HepG2 (cell line): ENCODE measurements around the gene MSH3. TPM values are rescaled to one million over a fixed set of nuclear protein-coding genes. Genes with fewer than 3 reads are reported as not detected.

Source experiments
- CENPBD1 ChIP-seq: sonication (generic); formaldehyde crosslinking; IDR thresholded peaks from 2 replicates; pipeline ENCODE4 v1.8.0; 2022; ENCODE audit warnings: missing genetic modification reagents, low read depth, mild to moderate bottlenecking, borderline replicate concordance
- GABPA ChIP-seq, 2 experiments: IDR thresholded peaks; 2 replicates each; pipeline ENCODE4 v1.6.1; 2011 to 2016; ENCODE audit warnings: low read depth in 2 of 2, low read length in 1 of 2, missing biosample characterization in 1 of 2, missing genetic modification characterization in 1 of 2
- IRF2 ChIP-seq: IDR thresholded peaks from 2 replicates; pipeline ENCODE4 v1.6.1; 2018; ENCODE audit warnings: missing genetic modification reagents, missing compliant biosample characterization
- NR2C2 ChIP-seq: sonication (generic); formaldehyde crosslinking; IDR thresholded peaks from 2 replicates; pipeline ENCODE4 v1.4.0; 2020; ENCODE audit warnings: missing genetic modification reagents, mild to moderate bottlenecking, moderate library complexity, borderline replicate concordance
- TBX3 ChIP-seq: fragments of 450-650 bp; IDR thresholded peaks from 2 replicates; pipeline ENCODE4 v1.6.1; 2017; ENCODE audit warnings: antibody characterized with exemption, mild to moderate bottlenecking, inconsistent platforms, borderline replicate concordance
- ZBTB40 ChIP-seq, 2 experiments: fragments of 450-650 bp in 1 of 2; sonication (generic) in 1 of 2; formaldehyde crosslinking in 1 of 2; IDR thresholded peaks; 2 replicates each; pipeline versions ENCODE4 v1.6.1 to v1.8.0; 2016 to 2022; ENCODE audit warnings: antibody characterized with exemption in 1 of 2, mild to moderate bottlenecking in 1 of 2, missing genetic modification reagents in 1 of 2
- ZNF530 ChIP-seq: sonication (generic); formaldehyde crosslinking; IDR thresholded peaks from 2 replicates; pipeline ENCODE4 v1.5.0; 2020; ENCODE audit warnings: low read depth, mild to moderate bottlenecking, missing genetic modification reagents
- ZNF598 ChIP-seq: sonication (generic); formaldehyde crosslinking; IDR thresholded peaks from 2 replicates; pipeline ENCODE4 v1.5.1; 2020; ENCODE audit warnings: mild to moderate bottlenecking, missing genetic modification reagents, borderline replicate concordance
- polyA plus RNA-seq, 8 experiments: library from polyadenylated mRNA; depleted of rRNA in 3 of 8; stranded (reverse) in 7 of 8; unstranded in 1 of 8; fragments of >200 nt; fragmentation: Illumina TruSeq in 4 of 8; extraction: Trizol in 4 of 8; gene quantifications; 2 replicates each; pipeline versions ENCODE4 v1.2.1 to v1.2.3, GENCODE V29; 2011 to 2016; ENCODE audit warnings: low read depth in 4 of 8, missing spikeins in 1 of 8, mixed read lengths in 1 of 8; ENCODE audit not compliant: insufficient read depth in 1 of 8
- total RNA-seq, 5 experiments: library from RNA; depleted of rRNA; stranded (reverse); fragments of >200 nt; fragmentation: Illumina TruSeq; extraction: Trizol; gene quantifications; 2 replicates each; pipeline ENCODE4 v1.2.3, GENCODE V29; 2016; ENCODE audit warnings: low read depth in 1 of 5
- TF ChIP-seq, protein P1 (sequence below): IDR thresholded peaks from 2 replicates; pipeline ENCODE4 v1.6.1; 2016; ENCODE audit warnings: missing biosample characterization, missing genetic modification reagents, low read depth

The MSH3 gene
- total and polyA plus RNA-seq, 2 of the 13 experiments (the other 11 are each of a cell fraction or from before 2014, with no cell fraction given) = 4.0 to 16.4 TPM

DNA sequence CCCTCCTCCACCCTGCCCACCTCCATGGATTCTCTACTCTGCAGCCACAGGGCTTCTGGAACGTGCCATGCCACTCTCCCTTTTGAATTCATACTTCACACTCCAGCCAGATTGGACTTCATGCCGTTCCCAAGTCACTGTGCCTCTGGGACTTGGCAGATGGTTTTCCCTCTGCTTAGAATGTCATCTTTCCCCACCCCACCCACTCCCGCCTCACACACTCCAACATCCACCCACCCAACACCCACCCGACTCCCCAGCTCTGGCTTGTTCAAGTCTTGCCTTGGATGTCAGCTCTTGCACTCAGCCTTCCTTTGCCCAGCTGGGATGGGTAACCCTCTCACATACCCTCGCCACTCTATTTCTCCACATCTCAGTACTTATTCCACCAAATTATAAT is 142.4 kb downstream of the MSH3 start (continued):
- TF ChIP-seq ZBTB40 (IDR thresholded peaks at IDR 0.05) (no peak), ZBTB40 (CRISPR knock-in tag; IDR thresholded peaks at IDR 0.05) (no peak), ZNF530 (CRISPR knock-in tag) (no peak), ZNF598 (no peak), GABPA (IDR thresholded peaks at IDR 0.05; ENCODE audit: low read depth, low read length) (no peak), GABPA (CRISPR knock-in tag; IDR thresholded peaks at IDR 0.05; ENCODE audit: low read depth) (no peak), CENPBD1 (no peak), IRF2 (CRISPR knock-in tag) (no peak), TBX3 (no peak), NR2C2 (CRISPR knock-in tag) (no peak)
- TF ChIP-seq, protein P1, sequence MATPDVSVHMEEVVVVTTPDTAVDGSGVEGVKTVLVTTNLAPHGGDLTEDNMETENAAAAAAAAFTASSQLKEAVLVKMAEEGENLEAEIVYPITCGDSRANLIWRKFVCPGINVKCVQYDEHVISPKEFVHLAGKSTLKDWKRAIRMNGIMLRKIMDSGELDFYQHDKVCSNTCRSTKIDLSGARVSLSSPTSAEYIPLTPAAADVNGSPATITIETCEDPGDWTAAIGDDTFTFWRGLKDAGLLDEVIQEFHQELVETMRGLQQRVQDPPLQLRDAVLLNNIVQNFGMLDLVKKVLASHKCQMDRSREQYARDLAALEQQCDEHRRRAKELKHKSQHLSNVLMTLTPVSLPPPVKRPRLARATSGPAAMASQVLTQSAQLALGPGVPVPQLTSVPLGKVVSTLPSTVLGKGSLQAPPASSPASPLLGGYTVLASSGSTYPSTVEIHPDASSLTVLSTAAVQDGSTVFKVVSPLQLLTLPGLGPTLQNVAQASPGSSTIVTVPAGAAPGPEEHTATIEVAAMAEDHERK (CRISPR knock-in tag) = no peak
